OCI-LY1 (cell line): ENCODE data around the gene TMEM30A.

Source experiments
- H2AFZ ChIP-seq: fragments of 200-600 bp; sonication (generic), shearing (Covaris generic); 2 replicates; pipeline ENCODE4 v1.6.0; 2014; ENCODE audit warnings: antibody characterized with exemption, mild to moderate bottlenecking, low read length
- H3F3A ChIP-seq: fragments of 200-600 bp; sonication (generic), shearing (Covaris generic); 2 replicates; pipeline ENCODE4 v1.6.0; 2014; ENCODE audit warnings: mild to moderate bottlenecking, antibody characterized with exemption, low read length, moderate library complexity; ENCODE audit not compliant: insufficient read depth
- H3K27ac ChIP-seq: fragments of 200-600 bp; sonication (generic); 2 replicates; pipeline ENCODE4 v1.5.1; 2014; ENCODE audit warnings: low read length, mixed run types, mild to moderate bottlenecking, low read depth; ENCODE audit not compliant: poor library complexity, severe bottlenecking
- H3K27me3 ChIP-seq: fragments of 200-600 bp; sonication (generic); 2 replicates; pipeline ENCODE4 v1.6.0; 2014; ENCODE audit warnings: antibody characterized with exemption, mild to moderate bottlenecking, low read length, moderate library complexity; ENCODE audit not compliant: insufficient read depth
- H3K36me3 ChIP-seq: fragments of 200-600 bp; sonication (generic); 2 replicates; pipeline ENCODE4 v1.6.1; 2014; ENCODE audit warnings: mild to moderate bottlenecking, antibody characterized with exemption, low read length, moderate library complexity, mixed read lengths; ENCODE audit not compliant: insufficient read depth
- H3K4me1 ChIP-seq: fragments of 200-600 bp; sonication (generic); 2 replicates; pipeline ENCODE4 v1.5.1; 2014; ENCODE audit warnings: mild to moderate bottlenecking, low read length, moderate library complexity; ENCODE audit not compliant: insufficient read depth, severe bottlenecking
- H3K4me2 ChIP-seq: fragments of 200-600 bp; sonication (generic), shearing (Covaris generic); 2 replicates; pipeline ENCODE4 v1.6.1; 2014; ENCODE audit warnings: low read length
- H3K4me3 ChIP-seq: fragments of 200-600 bp; sonication (generic); 2 replicates; pipeline ENCODE4 v1.5.1; 2014; ENCODE audit warnings: low read length, low read depth, mild to moderate bottlenecking, mixed read lengths; ENCODE audit not compliant: poor library complexity, severe bottlenecking
- H3K79me2 ChIP-seq: fragments of 200-600 bp; shearing (Covaris generic); 2 replicates; pipeline ENCODE4 v1.6.1; 2016; ENCODE audit warnings: mixed run types, low read length, mixed read lengths; ENCODE audit not compliant: insufficient read depth
- H3K9ac ChIP-seq: fragments of 200-600 bp; sonication (generic), shearing (Covaris generic); 2 replicates; pipeline ENCODE4 v1.6.1; 2014; ENCODE audit warnings: mild to moderate bottlenecking, low read length, mixed read lengths
- H3K9me2 ChIP-seq: fragments of 200-600 bp; sonication (generic), shearing (Covaris generic); 2 replicates; pipeline ENCODE4 v1.6.1; 2014; ENCODE audit warnings: low read depth, mild to moderate bottlenecking, low read length, mixed read lengths
- H3K9me3 ChIP-seq: fragments of 200-600 bp; shearing (Covaris generic); 2 replicates; pipeline ENCODE4 v1.6.1; 2014; ENCODE audit warnings: low read length, mixed read lengths
- H4K20me1 ChIP-seq: fragments of 200-600 bp; sonication (generic), shearing (Covaris generic); 2 replicates; pipeline ENCODE4 v1.6.0; 2016; ENCODE audit warnings: mild to moderate bottlenecking, low read length; ENCODE audit not compliant: insufficient read depth
- CTCF ChIP-seq: fragments of 200-600 bp; sonication (generic), shearing (Covaris generic); IDR thresholded peaks from 2 replicates; pipeline ENCODE4 v1.5.1; 2017; ENCODE audit warnings: mild to moderate bottlenecking, antibody characterized with exemption, low read length, moderate library complexity, mixed read lengths
- EZH2 ChIP-seq: fragments of 200-600 bp; sonication (generic), shearing (Covaris generic); IDR thresholded peaks from 2 replicates; pipeline ENCODE4 v1.8.0; 2017; ENCODE audit warnings: borderline replicate concordance, mixed run types, mild to moderate bottlenecking, antibody characterized with exemption, low read length, moderate library complexity, mixed read lengths

Gene TMEM30A

GRCh38 chr6:75284632-75285282 lies at the start of gene TMEM30A:
TMEM30A (minus strand) TSS chr6:75284792; CDS start chr6:75284638, 154 bp downstream.
- H3K4me3 ChIP-seq = peak within 1 kb of the TSS; percentile 95
- H3K27ac ChIP-seq = peak within 1 kb of the TSS; percentile 87
- no peaks in the 10 kb centered on the region; the same call in 1 of the 2 replicates for H3F3A ChIP-seq
- peak within 1 kb of the TSS; percentile 76; the same call in 1 of the 2 replicates for H2AFZ ChIP-seq
- no peaks in the 10 kb centered on the region for H3K36me3 ChIP-seq
- no peak for TF ChIP-seq EZH2
- no peak for TF ChIP-seq CTCF
- H3K9me2 ChIP-seq = no peaks in the 10 kb centered on the region
- no peaks in the 10 kb centered on the region for H3K27me3 ChIP-seq
- H4K20me1 ChIP-seq = no peaks in the 10 kb centered on the region
- H3K4me1 ChIP-seq = peaks cover 59% of the 10 kb centered on the region
- no peaks in the 10 kb centered on the region for H3K9me3 ChIP-seq
- H3K9ac ChIP-seq = peak within 1 kb of the TSS; percentile 89
- H3K4me2 ChIP-seq = peak within 1 kb of the TSS; percentile 86
- peaks cover 54% of the 10 kb centered on the region for H3K79me2 ChIP-seq

- TF ChIP-seq EZH2 = no peak
- no peak for TF ChIP-seq CTCF
- no peaks in the 10 kb centered on the region for H3K36me3 ChIP-seq
- no peak overlapping the region for H2AFZ ChIP-seq
- H3K9me3 ChIP-seq = no peaks in the 10 kb centered on the region
- no peaks in the 10 kb centered on the region for H3K27me3 ChIP-seq
- no peaks in the 10 kb centered on the region for H3F3A ChIP-seq
- no peak overlapping the region for H3K4me2 ChIP-seq
- H3K9ac ChIP-seq = no peak overlapping the region
- no peaks in the 10 kb centered on the region for H3K79me2 ChIP-seq
- no peaks in the 10 kb centered on the region for H3K9me2 ChIP-seq
- no peaks in the 10 kb centered on the region for H3K4me1 ChIP-seq
- no peak overlapping the region for H3K27ac ChIP-seq
- H3K4me3 ChIP-seq = no peak overlapping the region
- no peaks in the 10 kb centered on the region for H4K20me1 ChIP-seq
Observed at GRCh38 chr6:75333676-75334200, 49.1 kb upstream of the TMEM30A start.

- Histone ChIP-seq H3K9ac (no peak overlapping the region), H3K27me3 (no peaks in the 10 kb centered on the region), H3K79me2 (no peaks in the 10 kb centered on the region), H3K27ac (no peak overlapping the region), H3K4me1 (no peaks in the 10 kb centered on the region), H3K4me3 (no peak overlapping the region), H3K9me2 (no peaks in the 10 kb centered on the region), H3F3A (no peaks in the 10 kb centered on the region), H4K20me1 (no peaks in the 10 kb centered on the region), H3K36me3 (no peaks in the 10 kb centered on the region), H3K4me2 (no peak overlapping the region), H2AFZ (no peak overlapping the region), H3K9me3 (no peaks in the 10 kb centered on the region)
- TF ChIP-seq EZH2 (no peak), CTCF (no peak)
Observed at GRCh38 chr6:75331151-75331550, 46.6 kb upstream of the TMEM30A start.
